DMS153 treated with DMSO at 0.1 percent for 48 hours (cell line): ENCODE data around the gene FUNDC1.
"Not testable (repeated sequence)": the region's sequence is repeated elsewhere in the genome, so short reads cannot be mapped to it uniquely, and the experiment has no call there.

Experiments
- DNase-seq: peaks from one replicate; lab custom pipeline; 2025; ENCODE audit not compliant: unreplicated experiment; lab: John Stamatoyannopoulos, UW

Gene FUNDC1

GRCh38 chrX:44542567-44543325 is at the start of gene FUNDC1:
Gene FUNDC1, minus strand, starts transcription at chrX:44542859. Its CDS starts 27 bp downstream, at chrX:44542832.
- peak; percentile 83 for DNase-seq

- no peak for DNase-seq
These were observed 43.2 kb upstream of the FUNDC1 start for GRCh38 chrX:44585866-44586265.

GRCh38 chrX:44580466-44580865 is 37.8 kb upstream of the FUNDC1 start:
- DNase-seq: no peak

- no peak for DNase-seq
These were observed 29.8 kb upstream of the FUNDC1 start for GRCh38 chrX:44572340-44572938.

- no peak for DNase-seq
These were observed 27.9 kb upstream of the FUNDC1 start for GRCh38 chrX:44570522-44570921.

- DNase-seq: no peak
These were observed 26.5 kb upstream of the FUNDC1 start for GRCh38 chrX:44569122-44569521.

- DNase-seq: no peak
These were observed 25.5 kb upstream of the FUNDC1 start for GRCh38 chrX:44568196-44568595.

GRCh38 chrX:44561896-44562295 is 19.2 kb upstream of the FUNDC1 start:
- DNase-seq: not testable (repeated sequence)

- DNase-seq: no peak
These were observed 7.9 kb upstream of the FUNDC1 start for GRCh38 chrX:44550563-44550962.

GRCh38 chrX:44545454-44545853 is 2.8 kb upstream of the FUNDC1 start:
- not testable (repeated sequence) for DNase-seq

- no peak for DNase-seq
These were observed 1.4 kb upstream of the FUNDC1 start for GRCh38 chrX:44544036-44544435.

GRCh38 chrX:44536198-44536597 is 6.5 kb downstream of the FUNDC1 start:
- no peak for DNase-seq

GRCh38 chrX:44529310-44529709 is 13.3 kb downstream of the FUNDC1 start:
- no peak for DNase-seq

- no peak for DNase-seq
These were observed 28.4 kb downstream of the FUNDC1 start for GRCh38 chrX:44514272-44514671.

GRCh38 chrX:44507292-44507691 is 35.4 kb downstream of the FUNDC1 start:
- no peak for DNase-seq

GRCh38 chrX:44506678-44507077 is 36.0 kb downstream of the FUNDC1 start:
- DNase-seq: no peak

- no peak for DNase-seq
These were observed 39.1 kb downstream of the FUNDC1 start for GRCh38 chrX:44503560-44503959.

- DNase-seq: no peak
These were observed 47.6 kb downstream of the FUNDC1 start for GRCh38 chrX:44495091-44495490.

GRCh38 chrX:44494357-44494756 is 48.3 kb downstream of the FUNDC1 start:
- no peak for DNase-seq

GRCh38 chrX:44489515-44489914 is 53.1 kb downstream of the FUNDC1 start:
- no peak for DNase-seq

GRCh38 chrX:44484607-44485146 is 58.0 kb downstream of the FUNDC1 start:
- DNase-seq: no peak

- no peak for DNase-seq
These were observed 58.6 kb downstream of the FUNDC1 start for GRCh38 chrX:44483965-44484606.
